KMS-11 (cell line): ENCODE measurements around the gene CELF2.
"Not testable (repeated sequence)": the region's sequence is repeated elsewhere in the genome, so short reads cannot be mapped to it uniquely, and the experiment has no call there.

Experiments
- H2AFZ ChIP-seq: fragments of 200-600 bp; sonication (generic); 2 replicates; pipeline ENCODE4 v1.6.1; 2016; ENCODE audit warnings: antibody characterized with exemption, mixed run types, low read depth
- H3K27ac ChIP-seq: fragments of 200-600 bp; sonication (generic); 2 replicates; pipeline ENCODE4 v1.6.1; 2016; ENCODE audit warnings: mild to moderate bottlenecking, mixed run types
- H3K27me3 ChIP-seq: fragments of 200-600 bp; sonication (generic); 2 replicates; pipeline ENCODE4 v1.6.1; 2017; ENCODE audit warnings: mild to moderate bottlenecking, low read depth, mixed run types, moderate library complexity; ENCODE audit not compliant: insufficient read depth
- H3K36me3 ChIP-seq: fragments of 200-600 bp; sonication (generic); 2 replicates; pipeline ENCODE4 v1.6.1; 2017; ENCODE audit warnings: mild to moderate bottlenecking, mixed run types; ENCODE audit not compliant: insufficient read depth
- H3K4me1 ChIP-seq: fragments of 200-600 bp; sonication (generic); 2 replicates; pipeline ENCODE4 v1.6.1; 2016; ENCODE audit warnings: mild to moderate bottlenecking, low read depth, mixed run types; ENCODE audit not compliant: poor library complexity, severe bottlenecking
- H3K4me2 ChIP-seq: fragments of 200-600 bp; sonication (generic); 2 replicates; pipeline ENCODE4 v1.7.0; 2016; ENCODE audit warnings: mild to moderate bottlenecking, mixed run types
- H3K4me3 ChIP-seq: fragments of 200-600 bp; sonication (generic); IDR thresholded peaks from 2 replicates; pipeline ENCODE4 v1.6.1; 2017; ENCODE audit warnings: low read depth, low read length, mixed read lengths; ENCODE audit not compliant: insufficient read depth
- H3K79me2 ChIP-seq: fragments of 200-600 bp; sonication (generic); 2 replicates; pipeline ENCODE4 v1.6.1; 2016; ENCODE audit warnings: low read depth, mixed run types; ENCODE audit not compliant: insufficient read depth
- H3K9ac ChIP-seq: fragments of 200-600 bp; sonication (generic); 2 replicates; pipeline ENCODE4 v1.6.1; 2016; ENCODE audit warnings: mild to moderate bottlenecking, mixed run types
- H4K20me1 ChIP-seq: fragments of 200-600 bp; sonication (generic); 2 replicates; pipeline ENCODE4 v1.6.1; 2016; ENCODE audit warnings: mild to moderate bottlenecking, mixed run types; ENCODE audit not compliant: insufficient read depth
- CTCF ChIP-seq: fragments of 200-600 bp; sonication (generic); conservative IDR thresholded peaks from 2 replicates; pipeline ENCODE4 v1.6.1; 2017; ENCODE audit warnings: low read depth, mild to moderate bottlenecking, antibody characterized with exemption, low read length, moderate library complexity, mixed read lengths

Gene CELF2

DNA sequence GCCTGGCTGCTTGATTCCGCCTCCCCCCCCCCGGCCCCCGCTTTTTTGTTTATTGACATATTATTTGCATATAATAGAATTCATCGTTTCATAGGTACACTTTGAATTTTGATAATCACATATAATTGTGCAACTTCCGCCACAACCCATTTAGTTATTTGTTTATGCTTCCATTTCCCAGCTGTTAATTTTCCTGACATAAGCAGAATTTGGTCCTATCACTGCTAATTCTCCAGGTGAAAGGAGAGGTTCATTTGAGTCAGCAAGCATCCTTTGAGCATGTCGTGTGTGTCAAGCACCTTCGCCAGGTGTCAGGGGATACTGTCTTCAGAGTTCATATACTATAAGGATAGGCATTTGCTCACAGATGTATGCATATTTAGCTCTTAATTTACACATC, 102.2 kb downstream of the CELF2 start:
- no peak overlapping the region for H3K27ac ChIP-seq
- no peak overlapping the region for H3K9ac ChIP-seq
- no peak overlapping the region for H3K4me2 ChIP-seq
- H3K4me3 ChIP-seq: no peak overlapping the region
- no peaks in the 10 kb centered on the region for H4K20me1 ChIP-seq
- no peak overlapping the region for H2AFZ ChIP-seq
- no peaks in the 10 kb centered on the region for H3K36me3 ChIP-seq
- H3K79me2 ChIP-seq: no peaks in the 10 kb centered on the region
- no peaks in the 10 kb centered on the region for H3K27me3 ChIP-seq
- TF ChIP-seq CTCF: no peak
- no peaks in the 10 kb centered on the region for H3K4me1 ChIP-seq

- H3K9ac ChIP-seq: no peak overlapping the region
- no peaks in the 10 kb centered on the region for H4K20me1 ChIP-seq
- H3K79me2 ChIP-seq: no peaks in the 10 kb centered on the region
- no peak overlapping the region for H3K27ac ChIP-seq
- no peak overlapping the region for H3K4me2 ChIP-seq
- H2AFZ ChIP-seq: no peak overlapping the region
- no peaks in the 10 kb centered on the region for H3K4me1 ChIP-seq
- no peaks in the 10 kb centered on the region for H3K27me3 ChIP-seq
- no peaks in the 10 kb centered on the region for H3K36me3 ChIP-seq
- H3K4me3 ChIP-seq: no peak overlapping the region
- no peak for TF ChIP-seq CTCF
Measured at GRCh38 chr10:11120711-11121110, 103.0 kb downstream of the CELF2 start.

- not testable (repeated sequence) for H2AFZ ChIP-seq, H3K27ac ChIP-seq, H3K27me3 ChIP-seq, H3K4me3 ChIP-seq, H3K4me1 ChIP-seq, H4K20me1 ChIP-seq, H3K36me3 ChIP-seq, H3K79me2 ChIP-seq, H3K9ac ChIP-seq, H3K4me2 ChIP-seq
Measured at GRCh38 chr10:11123892-11124291, 106.2 kb downstream of the CELF2 start.

DNA sequence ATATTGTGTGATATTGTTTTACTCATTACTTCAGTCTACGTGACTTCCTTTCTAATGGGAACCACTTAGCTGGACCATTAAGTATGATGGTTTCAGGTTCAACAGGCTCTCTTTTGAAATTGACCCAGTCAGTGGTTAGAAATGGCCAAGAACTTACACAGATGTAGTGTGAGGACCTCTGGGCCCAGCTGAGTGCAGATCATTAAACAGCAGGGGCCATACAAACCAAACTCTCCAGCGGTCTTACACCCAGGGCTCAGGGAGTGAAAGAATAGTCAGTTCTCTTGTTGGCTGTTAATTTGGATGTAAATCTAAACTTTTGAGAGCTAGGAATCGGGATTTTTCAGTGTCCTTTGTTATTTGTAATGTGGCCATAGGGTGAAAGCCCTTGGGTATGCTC, 107.3 kb downstream of the CELF2 start:
- H3K4me2 ChIP-seq: no peak overlapping the region
- H3K27me3 ChIP-seq: no peaks in the 10 kb centered on the region
- no peak overlapping the region for H3K9ac ChIP-seq
- H4K20me1 ChIP-seq: no peaks in the 10 kb centered on the region
- no peak overlapping the region for H2AFZ ChIP-seq
- H3K4me3 ChIP-seq: no peak overlapping the region
- H3K36me3 ChIP-seq: no peaks in the 10 kb centered on the region
- no peaks in the 10 kb centered on the region for H3K4me1 ChIP-seq
- H3K79me2 ChIP-seq: no peaks in the 10 kb centered on the region
- H3K27ac ChIP-seq: no peak overlapping the region
- no peak for TF ChIP-seq CTCF

GRCh38 chr10:11127017-11127416, 109.3 kb downstream of the CELF2 start:
- not testable (repeated sequence) for H4K20me1 ChIP-seq, H3K27me3 ChIP-seq, H3K4me1 ChIP-seq, H3K4me2 ChIP-seq, H2AFZ ChIP-seq, H3K4me3 ChIP-seq, H3K79me2 ChIP-seq, H3K36me3 ChIP-seq, H3K9ac ChIP-seq, H3K27ac ChIP-seq
